HEK293 (cell line): ENCODE data around the gene TBC1D19.
A peak's percentile ranks its signal among the peaks of the same experiment; 100 is the strongest.

Source experiments
- CTCF ChIA-PET: fragments of 350-600 bp; formaldehyde crosslinking; extraction: SDS; loops from one replicate; lab custom pipeline; 2021; ENCODE audit warnings: antibody characterized with exemption; lab: Yijun Ruan, JAX
- POLR2A ChIA-PET: fragments of 300-600 bp; formaldehyde crosslinking; extraction: SDS; loops from one replicate; lab custom pipeline; 2020; ENCODE audit warnings: antibody characterized with exemption, inconsistent platforms; lab: Yijun Ruan, JAX
- H3K27ac ChIP-seq: fragments of 200-500 bp; sonication (Bioruptor generic); 2 replicates; pipeline ENCODE4 v1.5.1; 2014; ENCODE audit warnings: low read depth, low read length, control low read depth, inconsistent platforms; ENCODE audit errors: extremely low read depth
- H3K36me3 ChIP-seq, 2 experiments: fragments of 200-500 bp in 1 of 2; sonication (Bioruptor generic) in 1 of 2; 1 replicate in 1 of 2; 2 replicates in 1 of 2; pipeline ENCODE4 v1.5.1; 2014 to 2017; ENCODE audit warnings: inconsistent platforms in 2 of 2, low read length in 2 of 2; ENCODE audit not compliant: control insufficient read depth in 2 of 2, insufficient read depth in 1 of 2
- H3K4me1 ChIP-seq: fragments of 200-500 bp; sonication (Bioruptor generic); 2 replicates; pipeline ENCODE4 v1.5.1; 2014; ENCODE audit warnings: mild to moderate bottlenecking, low read length, inconsistent platforms; ENCODE audit not compliant: control insufficient read depth, insufficient read depth
- H3K4me3 ChIP-seq: 2 replicates; pipeline ENCODE4 v1.5.1; 2011; ENCODE audit warnings: low read depth, mild to moderate bottlenecking, control low read depth, low read length, moderate library complexity
- H3K9me3 ChIP-seq: fragments of 200-500 bp; sonication (Bioruptor generic); 2 replicates; pipeline ENCODE4 v1.5.1; 2014; ENCODE audit warnings: low read depth, low read length, inconsistent platforms; ENCODE audit not compliant: control insufficient read depth, insufficient read depth
- GLIS2 ChIP-seq: fragments of 450-650 bp; formaldehyde crosslinking; IDR thresholded peaks from 2 replicates; pipeline ENCODE4 v1.5.1; 2016; ENCODE audit warnings: missing biosample characterization, missing genetic modification characterization
- KLF16 ChIP-seq: fragments of 450-650 bp; formaldehyde crosslinking; IDR thresholded peaks from 2 replicates; pipeline ENCODE4 v1.5.1; 2017; ENCODE audit warnings: missing biosample characterization, missing genetic modification characterization
- MZF1 ChIP-seq: fragments of 450-650 bp; formaldehyde crosslinking; IDR thresholded peaks from 2 replicates; pipeline ENCODE4 v1.5.1; 2017; ENCODE audit warnings: missing biosample characterization, missing genetic modification characterization, borderline replicate concordance
- PRDM1 ChIP-seq: fragments of 450-650 bp; formaldehyde crosslinking; IDR thresholded peaks from 2 replicates; pipeline ENCODE4; 2016; ENCODE audit warnings: missing biosample characterization, missing genetic modification characterization
- SP7 ChIP-seq: fragments of 450-650 bp; formaldehyde crosslinking; IDR thresholded peaks from 2 replicates; pipeline ENCODE4 v1.5.1; 2016; ENCODE audit warnings: missing biosample characterization, missing genetic modification characterization
- ZFP69B ChIP-seq: fragments of 450-650 bp; formaldehyde crosslinking; IDR thresholded peaks from 2 replicates; pipeline ENCODE4 v1.5.1; 2016; ENCODE audit warnings: missing biosample characterization, missing genetic modification characterization
- ZNF169 ChIP-seq: fragments of 450-650 bp; formaldehyde crosslinking; IDR thresholded peaks from 2 replicates; pipeline ENCODE4 v1.5.1; 2016; ENCODE audit warnings: missing biosample characterization, missing genetic modification characterization
- ZNF223 ChIP-seq: fragments of 450-650 bp; formaldehyde crosslinking; IDR thresholded peaks from 2 replicates; pipeline ENCODE4 v1.5.1; 2016; ENCODE audit warnings: missing biosample characterization, missing genetic modification characterization
- ZNF24 ChIP-seq: fragments of 450-650 bp; formaldehyde crosslinking; IDR thresholded peaks from 2 replicates; pipeline ENCODE4 v1.5.1; 2016; ENCODE audit warnings: missing biosample characterization, missing genetic modification characterization
- ZNF335 ChIP-seq: fragments of 450-650 bp; formaldehyde crosslinking; conservative IDR thresholded peaks from 2 replicates; pipeline ENCODE4 v1.5.1; 2016; ENCODE audit warnings: missing biosample characterization, missing genetic modification characterization
- ZNF366 ChIP-seq: fragments of 450-650 bp; formaldehyde crosslinking; conservative IDR thresholded peaks from 2 replicates; pipeline ENCODE4 v1.5.1; 2016; ENCODE audit warnings: missing biosample characterization, missing genetic modification characterization
- ZNF37A ChIP-seq: fragments of 450-650 bp; IDR thresholded peaks from 2 replicates; pipeline ENCODE4 v1.5.1; 2018; ENCODE audit warnings: missing biosample characterization, missing genetic modification characterization
- ZNF398 ChIP-seq: fragments of 450-650 bp; formaldehyde crosslinking; IDR thresholded peaks from 2 replicates; pipeline ENCODE4 v1.5.1; 2017; ENCODE audit warnings: missing biosample characterization, missing genetic modification characterization
- ZNF513 ChIP-seq: fragments of 450-650 bp; IDR thresholded peaks from 2 replicates; pipeline ENCODE4 v1.5.1; 2018; ENCODE audit warnings: missing biosample characterization, missing genetic modification characterization
- ZNF518A ChIP-seq: fragments of 450-650 bp; formaldehyde crosslinking; conservative IDR thresholded peaks from 2 replicates; pipeline ENCODE4 v1.5.1; 2016; ENCODE audit warnings: low read depth, missing biosample characterization, missing genetic modification characterization
- ZNF558 ChIP-seq: fragments of 450-650 bp; formaldehyde crosslinking; IDR thresholded peaks from 2 replicates; pipeline ENCODE4 v1.5.1; 2016; ENCODE audit warnings: missing biosample characterization, missing genetic modification characterization
- ZNF600 ChIP-seq: fragments of 450-650 bp; formaldehyde crosslinking; IDR thresholded peaks from 2 replicates; pipeline ENCODE4 v1.5.1; 2016; ENCODE audit warnings: missing biosample characterization, missing genetic modification characterization
- ZNF624 ChIP-seq: fragments of 450-650 bp; formaldehyde crosslinking; IDR thresholded peaks from 2 replicates; pipeline ENCODE4 v1.5.1; 2017; ENCODE audit warnings: missing biosample characterization, missing genetic modification characterization
- ZNF645 ChIP-seq: fragments of 450-650 bp; formaldehyde crosslinking; IDR thresholded peaks from 2 replicates; pipeline ENCODE4; 2016; ENCODE audit warnings: missing biosample characterization, missing genetic modification characterization
- ZNF660 ChIP-seq: fragments of 450-650 bp; IDR thresholded peaks from 2 replicates; pipeline ENCODE4 v1.5.1; 2018; ENCODE audit warnings: missing biosample characterization, mild to moderate bottlenecking, missing genetic modification characterization
- ZNF677 ChIP-seq: fragments of 450-650 bp; IDR thresholded peaks from 2 replicates; pipeline ENCODE4 v1.5.0; 2018; ENCODE audit warnings: missing biosample characterization, mild to moderate bottlenecking, missing genetic modification characterization, moderate library complexity
- ZNF777 ChIP-seq: fragments of 450-650 bp; formaldehyde crosslinking; IDR thresholded peaks from 2 replicates; pipeline ENCODE4 v1.5.1; 2017; ENCODE audit warnings: missing biosample characterization, missing genetic modification characterization, borderline replicate concordance
- ZNF837 ChIP-seq: fragments of 450-650 bp; formaldehyde crosslinking; IDR thresholded peaks from 2 replicates; pipeline ENCODE4 v1.5.1; 2016; ENCODE audit warnings: missing biosample characterization, missing genetic modification characterization
- TF ChIP-seq, protein P1 (sequence below): fragments of 450-650 bp; formaldehyde crosslinking; IDR thresholded peaks from 2 replicates; pipeline ENCODE4 v1.5.1; 2016; ENCODE audit warnings: missing biosample characterization, missing genetic modification characterization

The TBC1D19 gene

DNA sequence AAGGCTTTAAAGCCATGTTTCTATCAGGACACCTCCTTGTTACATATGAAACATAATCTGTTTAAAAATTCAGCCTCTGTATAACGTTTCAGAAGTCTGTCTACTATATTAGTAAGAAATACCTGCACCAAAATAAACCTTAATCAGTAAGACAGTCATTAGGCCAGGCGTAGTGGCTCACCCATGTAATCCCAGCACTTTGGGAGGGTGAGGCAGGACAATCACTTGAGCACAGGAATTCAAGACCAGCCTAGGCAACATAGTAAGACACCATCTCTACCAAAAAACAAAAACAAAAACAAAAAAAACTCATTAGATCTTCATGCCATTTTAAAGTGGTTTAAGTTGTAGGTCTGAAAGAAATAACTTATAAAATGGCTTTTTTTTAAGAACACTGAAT, 169.3 kb downstream of the TBC1D19 start:
- CTCF ChIA-PET: no interaction called here
- H3K27ac ChIP-seq: no peak overlapping the region

DNA sequence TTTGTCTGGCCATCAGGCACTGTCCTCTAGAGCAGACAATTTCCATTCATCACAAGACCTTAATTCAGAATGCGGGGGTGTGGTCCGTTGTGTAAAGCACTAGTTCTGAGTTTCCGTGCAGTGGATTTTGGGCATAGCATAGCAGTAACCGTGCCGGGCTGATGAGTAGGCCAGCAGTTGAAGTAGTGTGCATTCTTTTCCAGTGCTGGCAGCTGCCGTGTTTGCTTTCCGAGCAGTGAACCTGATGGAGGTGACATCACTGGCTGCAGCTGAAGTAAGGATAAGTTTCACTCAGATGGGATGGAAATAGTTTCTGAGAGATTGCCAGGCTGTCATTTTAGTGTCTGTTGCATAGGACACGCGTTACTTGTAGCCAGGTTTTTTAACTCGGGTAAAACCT, 169.7 kb downstream of the TBC1D19 start:
- Histone ChIP-seq H3K9me3 (no peaks in the 10 kb centered on the region), H3K4me1 (peaks cover 4% of the 10 kb centered on the region; the same call in 1 of the 2 replicates), H3K4me3 (no peak overlapping the region), H3K27ac (no peak overlapping the region), H3K36me3 (peaks cover 0 to 2% of the 10 kb centered on the region in 2 experiments; a peak in 1 of 3 replicates)
- ChIA-PET POLR2A (no interaction called here), CTCF (no interaction called here)
- no peak for TF ChIP-seq GLIS2
- no peak for TF ChIP-seq ZNF169 (tag by site-specific recombination)
- no peak for TF ChIP-seq ZNF513 (tag by site-specific recombination)
- peak; percentile 69 for TF ChIP-seq ZNF600 (tag by site-specific recombination)
- TF ChIP-seq, protein P1, sequence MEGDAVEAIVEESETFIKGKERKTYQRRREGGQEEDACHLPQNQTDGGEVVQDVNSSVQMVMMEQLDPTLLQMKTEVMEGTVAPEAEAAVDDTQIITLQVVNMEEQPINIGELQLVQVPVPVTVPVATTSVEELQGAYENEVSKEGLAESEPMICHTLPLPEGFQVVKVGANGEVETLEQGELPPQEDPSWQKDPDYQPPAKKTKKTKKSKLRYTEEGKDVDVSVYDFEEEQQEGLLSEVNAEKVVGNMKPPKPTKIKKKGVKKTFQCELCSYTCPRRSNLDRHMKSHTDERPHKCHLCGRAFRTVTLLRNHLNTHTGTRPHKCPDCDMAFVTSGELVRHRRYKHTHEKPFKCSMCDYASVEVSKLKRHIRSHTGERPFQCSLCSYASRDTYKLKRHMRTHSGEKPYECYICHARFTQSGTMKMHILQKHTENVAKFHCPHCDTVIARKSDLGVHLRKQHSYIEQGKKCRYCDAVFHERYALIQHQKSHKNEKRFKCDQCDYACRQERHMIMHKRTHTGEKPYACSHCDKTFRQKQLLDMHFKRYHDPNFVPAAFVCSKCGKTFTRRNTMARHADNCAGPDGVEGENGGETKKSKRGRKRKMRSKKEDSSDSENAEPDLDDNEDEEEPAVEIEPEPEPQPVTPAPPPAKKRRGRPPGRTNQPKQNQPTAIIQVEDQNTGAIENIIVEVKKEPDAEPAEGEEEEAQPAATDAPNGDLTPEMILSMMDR: no peak
- no peak for TF ChIP-seq ZNF518A (tag by site-specific recombination)
- peak; percentile 35; the same call in 1 of the 2 replicates for TF ChIP-seq ZNF366 (tag by site-specific recombination)
- TF ChIP-seq ZFP69B (tag by site-specific recombination): no peak
- no peak for TF ChIP-seq ZNF837
- TF ChIP-seq KLF16 (tag by site-specific recombination): no peak
- no peak for TF ChIP-seq ZNF37A
- no peak for TF ChIP-seq ZNF624 (tag by site-specific recombination)
- TF ChIP-seq ZNF24: no peak
- no peak for TF ChIP-seq ZNF645 (tag by site-specific recombination)
- TF ChIP-seq ZNF398: no peak
- no peak for TF ChIP-seq MZF1 (tag by site-specific recombination)
- TF ChIP-seq ZNF660: peak; percentile 81
- peak; percentile 80 for TF ChIP-seq PRDM1 (tag by site-specific recombination)
- TF ChIP-seq ZNF223 (tag by site-specific recombination): no peak
- TF ChIP-seq ZNF335 (tag by site-specific recombination): no peak
- TF ChIP-seq ZNF558 (tag by site-specific recombination): no peak
- no peak for TF ChIP-seq ZNF677 (tag by site-specific recombination)

More for the DNA sequence above, 169.3 kb downstream of the TBC1D19 start:
- TF ChIP-seq SP7 (no peak), ZNF777 (tag by site-specific recombination) (no peak), ZNF335 (tag by site-specific recombination) (peak; percentile 47)
- TF ChIP-seq, all 188 proteins: peak for 1
- H3K4me3 ChIP-seq: no peak overlapping the region
- H3K9me3 ChIP-seq: no peaks in the 10 kb centered on the region
- peaks cover 4% of the 10 kb centered on the region; the same call in 1 of the 2 replicates for H3K4me1 ChIP-seq
- H3K36me3 ChIP-seq: peaks cover 0 to 5% of the 10 kb centered on the region in 2 experiments; a peak in 1 of 3 replicates
- POLR2A ChIA-PET: no interaction called here
